AG04450 (cell line): ENCODE measurements around the gene P2RY8. TPM values are rescaled to one million over a fixed set of nuclear protein-coding genes. Genes with fewer than 3 reads are reported as not detected.

Experiments used
- CTCF ChIA-PET: fragments of 300-600, 350-600 bp; formaldehyde crosslinking; extraction: SDS; loops from one replicate; lab custom pipeline; 2022; ENCODE audit warnings: antibody characterized with exemption, inconsistent platforms; lab: Charles Lee
- POLR2A ChIA-PET: fragments of 350-600 bp; formaldehyde crosslinking; extraction: SDS; loops from one replicate; lab custom pipeline; 2021; ENCODE audit warnings: antibody characterized with exemption, inconsistent platforms; lab: Yijun Ruan, JAX
- DNase-seq: peaks from one replicate; pipeline ENCODE4 v3.0.0-alpha.2; 2011; ENCODE audit warnings: low read depth, low spot score
- H3K27ac ChIP-seq: one replicate; pipeline ENCODE4 v1.5.1; 2012; ENCODE audit warnings: low read depth, low read length, control low read depth
- H3K27me3 ChIP-seq: one replicate; pipeline ENCODE4 v1.6.0; 2012; ENCODE audit warnings: low read length; ENCODE audit not compliant: control insufficient read depth, insufficient read depth
- H3K4me3 ChIP-seq: 2 replicates; pipeline ENCODE4 v1.5.1; 2011; ENCODE audit warnings: mild to moderate bottlenecking, low read depth, low read length, control low read depth
- H3K9me3 ChIP-seq: 2 replicates; pipeline ENCODE4 v1.5.1; 2012; ENCODE audit warnings: low read length; ENCODE audit not compliant: control insufficient read depth, insufficient read depth
- CTCF ChIP-seq: IDR thresholded peaks from 2 replicates; pipeline ENCODE4 v1.5.1; 2011; ENCODE audit warnings: low read depth, low read length, control low read depth, inconsistent platforms
- polyA plus RNA-seq: library from polyadenylated mRNA; depleted of rRNA; stranded (reverse); fragments of >200 nt; gene quantifications from 2 replicates; pipeline ENCODE4 v1.2.3, GENCODE V29; 2011

The P2RY8 gene
- polyA plus RNA-seq, 1 experiment = not detected

DNA sequence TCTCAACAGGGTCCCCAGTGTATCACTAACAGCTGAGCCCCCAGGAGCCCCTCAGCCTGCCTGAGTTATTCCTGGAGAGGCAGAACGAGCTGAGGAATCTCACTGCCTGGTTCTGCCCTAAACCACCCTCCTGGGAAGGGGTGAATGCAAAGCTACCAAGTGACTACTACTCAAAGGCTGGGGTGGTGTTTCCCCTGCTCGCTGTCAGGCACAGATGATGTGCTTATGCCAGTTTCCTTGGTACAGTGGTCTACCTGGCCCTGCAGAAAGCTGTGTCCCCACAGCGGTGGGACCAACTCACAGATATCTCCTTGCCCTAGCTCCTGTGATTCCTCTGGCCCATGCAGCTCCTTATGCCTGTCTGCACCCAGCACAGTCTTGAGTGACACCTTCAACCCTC, 48.8 kb downstream of the P2RY8 start:
- H3K27me3 ChIP-seq = no peaks in the 10 kb centered on the region
- no peak overlapping the region for H3K4me3 ChIP-seq
- ChIA-PET CTCF (no interaction called here), POLR2A (no interaction called here)
- peaks cover 39% of the 10 kb centered on the region for H3K9me3 ChIP-seq
- TF ChIP-seq CTCF = no peak
- no peak for DNase-seq
- no peak overlapping the region for H3K27ac ChIP-seq

DNA sequence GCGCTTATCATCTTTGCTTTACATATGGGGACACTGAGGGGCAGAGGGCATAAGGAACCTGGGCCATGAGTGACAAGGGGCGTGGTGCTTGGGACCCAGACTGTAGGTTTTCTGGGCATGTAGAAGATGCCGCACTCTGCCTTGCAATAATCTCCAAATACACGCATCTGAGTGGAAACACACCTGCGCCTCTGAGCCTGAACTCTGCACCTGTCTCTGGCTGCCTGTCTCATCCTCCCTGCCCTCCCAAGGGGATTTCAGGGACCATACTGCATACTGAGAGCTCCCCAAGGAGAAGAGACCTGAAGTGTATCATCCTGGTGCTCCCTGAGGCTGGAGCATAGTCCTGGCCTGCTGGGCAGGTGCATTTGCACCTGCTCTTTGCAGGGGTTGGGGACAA, 49.6 kb downstream of the P2RY8 start:
- POLR2A ChIA-PET = no interaction called here
- TF ChIP-seq CTCF = no peak
- CTCF ChIA-PET = no interaction called here
- DNase-seq = no peak
- peaks cover 39% of the 10 kb centered on the region for H3K9me3 ChIP-seq
- no peaks in the 10 kb centered on the region for H3K27me3 ChIP-seq
- H3K4me3 ChIP-seq = no peak overlapping the region
- no peak overlapping the region for H3K27ac ChIP-seq

GRCh38 chrX:1486749-1487361, 50.1 kb downstream of the P2RY8 start:
- DNase-seq = no peak
- no peak for TF ChIP-seq CTCF
- no peaks in the 10 kb centered on the region for H3K27me3 ChIP-seq
- ChIA-PET POLR2A (no interaction called here), CTCF (no interaction called here)
- H3K4me3 ChIP-seq = no peak overlapping the region
- H3K27ac ChIP-seq = no peak overlapping the region
- H3K9me3 ChIP-seq = peaks cover 36% of the 10 kb centered on the region

GRCh38 chrX:1486177-1486576, 50.8 kb downstream of the P2RY8 start:
- no peak overlapping the region for H3K4me3 ChIP-seq
- H3K27me3 ChIP-seq = no peaks in the 10 kb centered on the region
- peaks cover 39% of the 10 kb centered on the region for H3K9me3 ChIP-seq
- no peak for DNase-seq
- POLR2A ChIA-PET = no interaction called here
- CTCF ChIA-PET = no interaction called here
- H3K27ac ChIP-seq = no peak overlapping the region
- no peak for TF ChIP-seq CTCF

- Histone ChIP-seq H3K27me3 (no peaks in the 10 kb centered on the region), H3K27ac (no peak overlapping the region), H3K9me3 (peaks cover 43% of the 10 kb centered on the region), H3K4me3 (no peak overlapping the region)
- CTCF ChIA-PET = no interaction called here
- POLR2A ChIA-PET = no interaction called here
- TF ChIP-seq CTCF = no peak
- no peak for DNase-seq
Measured at GRCh38 chrX:1485033-1485432, 52.0 kb downstream of the P2RY8 start.
